Measurements from ENCODE around the gene PTPRK. TPM values are rescaled to one million over a fixed set of nuclear protein-coding genes. Genes with fewer than 3 reads are reported as not detected.
"Not testable (repeated sequence)": the region's sequence is repeated elsewhere in the genome, so short reads cannot be mapped to it uniquely, and the experiment has no call there.

PTPRK gene
- total RNA-seq, 1 donor from 2014 or later: 42.8 TPM

- DNase-seq (ENCODE audit: low read depth): no peak
Observed at GRCh38 chr6:127937747-127938146, 582.7 kb downstream of the PTPRK start.

- no peak for DNase-seq (ENCODE audit: low read depth)
Observed at GRCh38 chr6:127937102-127937501, 583.3 kb downstream of the PTPRK start.

- no peak for DNase-seq (ENCODE audit: low read depth)
Observed at GRCh38 chr6:127934956-127935355, 585.4 kb downstream of the PTPRK start.

GRCh38 chr6:127933852-127934840, 586.3 kb downstream of the PTPRK start:
- no peak for DNase-seq (ENCODE audit: low read depth)

- DNase-seq (ENCODE audit: low read depth): no peak
Observed at GRCh38 chr6:127933137-127933536, 587.3 kb downstream of the PTPRK start.

- DNase-seq (ENCODE audit: low read depth): no peak
Observed at GRCh38 chr6:127932708-127933107, 587.7 kb downstream of the PTPRK start.

GRCh38 chr6:127926441-127926840, 594.0 kb downstream of the PTPRK start:
- not testable (repeated sequence) for DNase-seq (ENCODE audit: low read depth)

GRCh38 chr6:127924440-127924839, 596.0 kb downstream of the PTPRK start:
- DNase-seq (ENCODE audit: low read depth): peak; percentile 38

GRCh38 chr6:127924031-127924430, 596.4 kb downstream of the PTPRK start:
- DNase-seq (ENCODE audit: low read depth): no peak

GRCh38 chr6:127923135-127923534, 597.3 kb downstream of the PTPRK start:
- no peak for DNase-seq (ENCODE audit: low read depth)

GRCh38 chr6:127921982-127922381, 598.4 kb downstream of the PTPRK start:
- no peak for DNase-seq (ENCODE audit: low read depth)

- DNase-seq (ENCODE audit: low read depth): no peak
Observed at GRCh38 chr6:127920804-127921203, 599.6 kb downstream of the PTPRK start.

Measured in myocyte (in vitro differentiated cells).